Chondrocyte (in vitro differentiated cells): Measurements from ENCODE around the gene BEND2. TPM values are rescaled to one million over a fixed set of nuclear protein-coding genes. Genes with fewer than 3 reads are reported as not detected.

Experiments
- DNase-seq: peaks from one replicate; pipeline ENCODE4 v3.0.0; 2021; ENCODE audit warnings: mixed read lengths, low spot score
- H3K27ac Mint-ChIP-seq: one replicate; pipeline ENCODE4 v1.8.0; 2021; ENCODE audit warnings: mild to moderate bottlenecking, moderate library complexity, mixed read lengths; ENCODE audit not compliant: unreplicated experiment
- H3K27me3 Mint-ChIP-seq: 2 replicates; pipeline ENCODE4 v1.8.0; 2021; ENCODE audit warnings: low read depth, mixed read lengths
- H3K36me3 Mint-ChIP-seq: 2 replicates; pipeline ENCODE4 v1.8.0; 2021; ENCODE audit warnings: low read depth, mixed read lengths
- H3K4me1 Mint-ChIP-seq: 2 replicates; pipeline ENCODE4 v1.8.0; 2021; ENCODE audit warnings: low read depth, mild to moderate bottlenecking, mixed read lengths
- H3K4me3 Mint-ChIP-seq: one replicate; pipeline ENCODE4 v1.8.0; 2021; ENCODE audit warnings: mild to moderate bottlenecking, moderate library complexity, mixed read lengths; ENCODE audit not compliant: unreplicated experiment
- H3K9me3 Mint-ChIP-seq: 2 replicates; pipeline ENCODE4 v1.8.0; 2021; ENCODE audit warnings: low read depth, mixed read lengths
- CTCF ChIP-seq: fragments of 200-600 bp; sonication (generic); IDR thresholded peaks from 2 replicates; pipeline ENCODE4 v1.5.0; 2021; ENCODE audit warnings: antibody characterized with exemption, mild to moderate bottlenecking, moderate library complexity
- total RNA-seq: library from RNA; stranded (reverse); gene quantifications from 3 replicates; pipeline ENCODE4 v1.2.1, GENCODE V29; 2021

BEND2 gene
- total RNA-seq, 1 donor from 2014 or later = not detected

- no peaks in the 10 kb centered on the region for H3K4me1 Mint-ChIP-seq
- no peak overlapping the region for H3K4me3 Mint-ChIP-seq
- no peak for DNase-seq
- H3K9me3 Mint-ChIP-seq = no peaks in the 10 kb centered on the region
- peaks cover 3% of the 10 kb centered on the region for H3K27me3 Mint-ChIP-seq
- TF ChIP-seq CTCF = no peak
- H3K36me3 Mint-ChIP-seq = no peaks in the 10 kb centered on the region
- H3K27ac Mint-ChIP-seq = no peak overlapping the region
These were observed 54.6 kb downstream of the BEND2 start for GRCh38 chrX:18166068-18166467.

- Mint-ChIP-seq H3K27ac (no peak overlapping the region), H3K27me3 (no peaks in the 10 kb centered on the region), H3K4me3 (no peak overlapping the region), H3K4me1 (no peaks in the 10 kb centered on the region), H3K36me3 (no peaks in the 10 kb centered on the region), H3K9me3 (peaks cover 5% of the 10 kb centered on the region)
- no peak for DNase-seq
- TF ChIP-seq CTCF = no peak
These were observed 60.3 kb downstream of the BEND2 start for GRCh38 chrX:18160369-18160768.

GRCh38 chrX:18158963-18159362, 61.7 kb downstream of the BEND2 start:
- no peak for TF ChIP-seq CTCF
- H3K36me3 Mint-ChIP-seq = no peaks in the 10 kb centered on the region

GRCh38 chrX:18151649-18152048, 69.0 kb downstream of the BEND2 start:
- peaks cover 2% of the 10 kb centered on the region for H3K27me3 Mint-ChIP-seq
- H3K9me3 Mint-ChIP-seq = no peaks in the 10 kb centered on the region
- H3K36me3 Mint-ChIP-seq = no peaks in the 10 kb centered on the region
- no peak overlapping the region for H3K4me3 Mint-ChIP-seq
- DNase-seq = no peak
- no peaks in the 10 kb centered on the region for H3K4me1 Mint-ChIP-seq
- no peak overlapping the region for H3K27ac Mint-ChIP-seq
- no peak for TF ChIP-seq CTCF

More at GRCh38 chrX:18158963-18159362, 61.7 kb downstream of the BEND2 start:
- no peak overlapping the region for H3K4me3 Mint-ChIP-seq
- no peak for DNase-seq
- no peak overlapping the region for H3K27ac Mint-ChIP-seq
- H3K27me3 Mint-ChIP-seq = no peaks in the 10 kb centered on the region
- H3K9me3 Mint-ChIP-seq = peaks cover 5% of the 10 kb centered on the region
- no peaks in the 10 kb centered on the region for H3K4me1 Mint-ChIP-seq

- Mint-ChIP-seq H3K27ac (no peak overlapping the region), H3K27me3 (peaks cover 2% of the 10 kb centered on the region), H3K4me1 (no peaks in the 10 kb centered on the region), H3K9me3 (no peaks in the 10 kb centered on the region), H3K4me3 (no peak overlapping the region), H3K36me3 (no peaks in the 10 kb centered on the region)
- DNase-seq = no peak
- no peak for TF ChIP-seq CTCF
These were observed 69.5 kb downstream of the BEND2 start for GRCh38 chrX:18151157-18151556.
